Hepatocyte (in vitro differentiated cells): ENCODE data around the gene ZP4.

Source experiments
- CTCF ChIP-seq: fragments of 200-600 bp; sonication (generic); IDR thresholded peaks from 2 replicates; pipeline ENCODE4 v1.5.1; 2016; ENCODE audit warnings: antibody characterized with exemption, mild to moderate bottlenecking; ENCODE audit not compliant: poor library complexity
- EZH2 ChIP-seq: fragments of 200-600 bp; sonication (generic); IDR thresholded peaks from 2 replicates; pipeline ENCODE4 v1.6.1; 2016; ENCODE audit warnings: antibody characterized with exemption, mild to moderate bottlenecking, borderline replicate concordance
- EZH2phosphoT487 ChIP-seq: fragments of 200-600 bp; sonication (generic); IDR thresholded peaks from one replicate; pipeline ENCODE4 v1.6.1; 2018; ENCODE audit warnings: antibody characterized with exemption, mild to moderate bottlenecking, low read depth, moderate library complexity; ENCODE audit not compliant: unreplicated experiment, severe bottlenecking

- TF ChIP-seq CTCF (no peak), EZH2 (no peak), EZH2phosphoT487 (no peak)
Measured at GRCh38 chr1:237891979-237892378, 1.3 kb upstream of the ZP4 start.
